HG03565 (cell line): ENCODE measurements around the gene SYT14.
"Not testable (repeated sequence)": the region's sequence is repeated elsewhere in the genome, so short reads cannot be mapped to it uniquely, and the experiment has no call there.

Source experiments
- ATAC-seq: cut with Tn5 transposase; IDR thresholded peaks from one replicate; pipeline ENCODE4 v1.9.1; 2021; ENCODE audit warnings: mild to moderate bottlenecking, moderate library complexity; ENCODE audit not compliant: unreplicated experiment

SYT14 gene

GRCh38 chr1:210099921-210100320 is 161.9 kb downstream of the SYT14 start:
- no peak for ATAC-seq

- no peak for ATAC-seq
Observed at GRCh38 chr1:210104103-210104502, 166.1 kb downstream of the SYT14 start.

GRCh38 chr1:210112906-210113305 is 174.9 kb downstream of the SYT14 start:
- not testable (repeated sequence) for ATAC-seq

- no peak for ATAC-seq
Observed at GRCh38 chr1:210117198-210117597, 179.2 kb downstream of the SYT14 start.

GRCh38 chr1:210117681-210118170 is 179.7 kb downstream of the SYT14 start:
- no peak for ATAC-seq

- no peak for ATAC-seq
Observed at GRCh38 chr1:210123383-210123782, 185.4 kb downstream of the SYT14 start.

GRCh38 chr1:210123924-210124589 is 186.0 kb downstream of the SYT14 start:
- ATAC-seq, result no peak

DNA sequence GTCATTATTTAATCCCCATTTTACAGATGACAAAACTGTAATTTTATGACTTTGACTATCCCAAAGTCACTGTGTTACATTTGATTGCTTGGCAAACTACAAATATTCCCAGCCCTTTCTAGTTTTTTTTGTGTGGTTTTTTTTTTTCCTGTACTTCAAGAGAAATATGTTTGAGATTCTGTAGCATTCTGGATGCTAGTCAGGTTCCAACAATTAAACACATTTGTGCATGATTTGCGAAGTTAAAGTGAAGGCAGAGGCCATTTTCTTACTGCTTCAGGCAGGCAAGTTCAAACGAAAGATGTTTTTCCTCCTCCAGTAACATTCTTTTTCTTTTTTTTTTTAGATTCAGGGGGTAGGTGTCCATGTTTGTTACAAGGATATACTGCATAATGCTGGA is 186.7 kb downstream of the SYT14 start:
- no peak for ATAC-seq

DNA sequence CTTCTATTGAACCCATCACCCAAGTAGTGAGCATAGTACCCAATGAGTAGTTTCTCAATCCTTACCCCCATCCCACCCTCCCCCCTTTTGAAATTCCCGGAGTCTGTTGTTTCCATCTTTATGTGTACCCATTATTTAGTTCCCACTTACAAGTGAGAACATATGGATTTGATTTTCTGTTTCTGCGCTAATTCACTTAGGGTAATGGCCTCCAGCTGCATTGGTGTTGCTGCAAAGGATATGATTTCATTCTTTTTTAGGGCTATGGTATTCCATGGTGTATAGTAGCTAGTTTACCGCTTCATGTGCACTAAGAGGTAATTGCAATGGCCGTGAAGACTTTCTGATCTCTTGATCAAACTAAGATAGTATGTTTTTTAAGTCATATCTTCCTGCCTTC is 187.1 kb downstream of the SYT14 start:
- ATAC-seq, result no peak

DNA sequence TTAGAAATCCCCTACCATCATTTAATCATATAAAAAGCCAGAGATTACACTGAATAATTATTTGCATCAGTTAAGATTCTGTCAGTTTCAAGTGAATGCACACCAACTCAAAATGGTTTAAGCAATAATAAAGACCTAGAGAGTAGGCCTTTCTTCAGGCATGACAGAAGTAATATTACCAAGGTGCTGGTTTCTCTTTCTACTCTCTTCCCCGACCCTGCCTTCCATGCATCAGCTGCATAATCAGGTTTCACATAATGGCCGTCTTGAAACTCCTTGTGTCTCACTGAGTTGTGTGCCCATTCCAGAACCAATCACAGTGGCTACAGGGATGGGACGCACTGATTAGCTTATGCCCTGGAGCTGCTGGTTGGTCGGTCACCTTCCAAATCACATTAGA is 191.1 kb downstream of the SYT14 start:
- no peak for ATAC-seq

DNA sequence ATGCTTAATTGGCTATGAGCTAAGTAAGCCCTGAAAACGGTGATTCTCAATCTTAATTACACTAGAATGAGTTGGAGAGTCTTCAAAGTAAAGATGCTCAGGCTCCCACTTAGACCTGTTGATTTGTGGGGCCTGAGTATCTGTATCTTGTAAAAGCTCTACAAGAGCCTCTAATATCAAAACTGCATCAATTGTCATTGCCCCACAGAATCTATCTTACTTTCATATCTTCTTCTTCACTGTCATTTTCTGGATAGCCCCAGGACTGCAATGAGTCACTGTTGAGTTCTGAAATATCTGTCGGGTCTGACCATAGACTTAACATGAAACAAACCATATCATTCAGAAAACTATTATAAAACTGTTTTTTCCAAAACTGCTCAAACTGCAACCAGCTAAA is 191.7 kb downstream of the SYT14 start:
- ATAC-seq, result peak; percentile 95

DNA sequence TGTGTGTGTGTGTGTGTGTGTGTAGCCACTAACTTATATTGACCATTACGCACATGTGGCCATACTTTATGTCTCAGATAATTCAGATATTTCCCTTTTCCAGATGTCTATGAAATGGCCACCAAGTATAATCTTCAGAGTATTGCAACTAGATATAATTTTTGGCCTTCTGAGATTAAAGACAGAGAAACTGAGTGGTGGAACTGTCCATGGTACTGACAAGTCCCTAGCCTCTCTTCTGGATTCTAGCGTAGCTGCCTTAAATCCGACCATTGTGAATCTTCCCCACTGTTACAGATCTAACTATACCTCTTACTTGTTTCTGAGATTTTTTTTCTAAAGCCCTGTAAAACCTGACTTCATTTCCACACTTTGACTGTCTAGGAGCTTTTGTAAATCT is 194.6 kb downstream of the SYT14 start:
- no peak for ATAC-seq

DNA sequence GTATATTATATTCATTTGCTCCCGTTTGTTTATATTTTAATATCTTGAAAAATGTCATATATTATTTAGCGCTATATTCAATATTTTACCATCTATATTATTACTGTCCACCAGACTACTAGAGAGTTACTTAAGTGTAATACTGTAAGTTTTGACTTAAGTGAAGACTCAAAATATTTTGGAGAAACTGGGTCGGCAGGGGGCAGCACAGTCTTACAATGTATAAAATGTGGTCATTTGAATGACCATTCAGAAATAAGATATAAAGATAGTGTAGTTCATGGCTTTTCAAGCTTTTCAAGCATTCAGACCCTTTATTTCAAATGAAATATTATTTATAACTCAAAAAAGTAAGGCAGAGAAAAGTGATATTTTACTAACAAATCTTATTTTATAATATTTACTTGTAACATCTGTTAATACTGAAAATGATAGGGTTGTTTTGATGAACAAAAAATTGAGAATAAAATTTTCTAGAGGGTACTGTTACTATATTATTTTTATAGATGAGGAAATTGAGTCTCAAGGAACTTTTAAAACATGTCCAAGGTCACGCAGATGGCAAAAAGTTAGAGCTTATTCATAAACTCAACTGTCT is 205.5 kb downstream of the SYT14 start:
- no peak for ATAC-seq

GRCh38 chr1:210144736-210145135 is 206.7 kb downstream of the SYT14 start:
- no peak for ATAC-seq

GRCh38 chr1:210151052-210151672 is 213.1 kb downstream of the SYT14 start:
- no peak for ATAC-seq

- no peak for ATAC-seq
Observed at GRCh38 chr1:210159211-210159610, 221.2 kb downstream of the SYT14 start.

DNA sequence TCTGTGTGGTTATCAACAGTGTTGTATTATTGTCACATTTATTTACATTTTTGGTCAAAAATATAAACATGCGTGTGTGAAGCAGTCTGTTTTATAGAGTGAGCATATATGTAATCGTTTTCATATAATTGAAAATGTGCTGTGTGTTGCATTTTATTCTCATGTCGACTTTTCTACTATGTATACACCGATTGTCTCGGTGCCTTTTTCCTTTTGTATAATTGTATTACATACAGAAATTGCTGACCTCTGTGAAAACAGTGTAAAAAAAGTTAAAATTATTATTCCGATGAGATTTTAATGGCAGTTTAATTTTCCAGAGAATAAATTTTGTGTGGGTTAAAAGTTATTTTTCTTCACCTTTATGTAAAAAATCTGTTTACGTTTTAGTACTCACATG is 232.2 kb downstream of the SYT14 start:
- no peak for ATAC-seq

DNA sequence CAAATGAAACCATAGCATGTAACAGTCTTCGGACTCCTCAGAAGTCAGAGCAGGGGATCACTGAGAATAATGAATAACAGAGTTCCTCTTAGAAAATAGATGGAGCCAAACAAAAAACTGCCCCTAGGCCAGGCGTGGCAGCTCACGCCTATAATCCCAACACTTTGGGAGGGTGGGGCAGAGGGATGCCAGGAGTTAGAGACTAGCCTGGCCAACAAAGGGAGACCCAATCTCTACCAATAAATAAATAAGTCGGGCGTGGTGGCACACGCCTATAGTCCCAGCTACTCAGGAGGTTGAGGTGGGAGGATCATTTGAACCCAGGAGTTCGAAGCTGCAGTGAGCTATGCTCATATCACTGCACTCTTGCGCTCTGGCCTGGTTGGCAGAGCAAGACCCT is 236.1 kb downstream of the SYT14 start:
- ATAC-seq, result no peak

- ATAC-seq, result no peak
Observed at GRCh38 chr1:210185063-210185462, 247.0 kb downstream of the SYT14 start.

GRCh38 chr1:210187849-210188606 is 250.0 kb downstream of the SYT14 start:
- not testable (repeated sequence) for ATAC-seq

- no peak for ATAC-seq
Observed at GRCh38 chr1:210189426-210189825, 251.4 kb downstream of the SYT14 start.
